ENCODE measurements around the gene ANAPC7. TPM values are rescaled to one million over a fixed set of nuclear protein-coding genes. Genes with fewer than 3 reads are reported as not detected.
"Not testable (repeated sequence)": the region's sequence is repeated elsewhere in the genome, so short reads cannot be mapped to it uniquely, and the experiment has no call there.

The ANAPC7 gene
- total RNA-seq, 3 donors from 2014 or later: 31.9 to 50.3 (median 32.8) TPM

DNA sequence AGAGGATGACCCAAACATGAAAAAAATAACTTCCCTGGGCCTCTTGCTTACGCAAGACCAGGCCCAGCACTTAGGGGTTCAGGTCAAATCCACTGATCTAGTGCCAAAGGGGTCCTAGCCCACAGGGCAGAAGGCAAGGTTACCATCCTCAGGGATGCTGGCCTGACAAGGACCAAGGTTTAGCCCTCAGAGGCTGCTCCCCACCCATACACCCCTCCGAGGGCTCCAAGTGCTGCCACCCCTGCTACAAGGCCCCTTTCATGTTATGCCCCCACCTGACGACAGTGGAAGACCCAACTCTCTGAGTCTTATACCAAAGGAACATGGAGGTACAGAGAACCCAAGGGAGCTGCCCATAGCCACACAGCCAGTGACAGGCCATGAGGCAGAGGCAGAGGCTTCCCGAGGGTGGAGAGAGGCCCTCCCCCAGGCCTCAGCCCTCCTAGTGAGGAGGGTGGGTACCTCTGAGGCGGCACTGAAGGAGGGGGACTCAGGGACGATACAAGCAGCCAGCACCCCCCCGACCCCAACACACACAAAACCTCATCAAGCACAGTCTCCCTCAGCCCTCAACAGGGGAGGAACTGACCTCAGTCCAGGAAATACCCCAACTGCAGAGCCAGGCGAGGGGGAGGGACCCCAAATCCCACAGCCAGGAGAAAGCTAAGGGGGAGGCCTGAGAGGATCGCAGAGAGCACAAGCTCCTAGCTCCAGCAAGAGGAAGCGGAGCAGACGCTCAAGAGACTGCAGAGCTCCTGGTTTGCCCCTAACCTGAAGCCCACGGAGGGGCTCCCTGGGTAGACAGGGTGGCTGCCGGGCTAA lies 37.0 kb downstream of the ANAPC7 start:
- DNase-seq (no peak), ATAC-seq (peak; percentile 13)
- intact Hi-C loops (cut with DNase I, micrococcal nuclease): no loop called here
- Histone ChIP-seq H3K4me3 (no peak overlapping the region), H3K4me1 (ENCODE audit: low read depth) (no peaks in the 10 kb centered on the region), H3K36me3 (ENCODE audit: low read depth) (no peaks in the 10 kb centered on the region), H3K9me3 (no peaks in the 10 kb centered on the region)
- no peak for TF ChIP-seq CTCF (IDR thresholded peaks at IDR 0.05)

DNA sequence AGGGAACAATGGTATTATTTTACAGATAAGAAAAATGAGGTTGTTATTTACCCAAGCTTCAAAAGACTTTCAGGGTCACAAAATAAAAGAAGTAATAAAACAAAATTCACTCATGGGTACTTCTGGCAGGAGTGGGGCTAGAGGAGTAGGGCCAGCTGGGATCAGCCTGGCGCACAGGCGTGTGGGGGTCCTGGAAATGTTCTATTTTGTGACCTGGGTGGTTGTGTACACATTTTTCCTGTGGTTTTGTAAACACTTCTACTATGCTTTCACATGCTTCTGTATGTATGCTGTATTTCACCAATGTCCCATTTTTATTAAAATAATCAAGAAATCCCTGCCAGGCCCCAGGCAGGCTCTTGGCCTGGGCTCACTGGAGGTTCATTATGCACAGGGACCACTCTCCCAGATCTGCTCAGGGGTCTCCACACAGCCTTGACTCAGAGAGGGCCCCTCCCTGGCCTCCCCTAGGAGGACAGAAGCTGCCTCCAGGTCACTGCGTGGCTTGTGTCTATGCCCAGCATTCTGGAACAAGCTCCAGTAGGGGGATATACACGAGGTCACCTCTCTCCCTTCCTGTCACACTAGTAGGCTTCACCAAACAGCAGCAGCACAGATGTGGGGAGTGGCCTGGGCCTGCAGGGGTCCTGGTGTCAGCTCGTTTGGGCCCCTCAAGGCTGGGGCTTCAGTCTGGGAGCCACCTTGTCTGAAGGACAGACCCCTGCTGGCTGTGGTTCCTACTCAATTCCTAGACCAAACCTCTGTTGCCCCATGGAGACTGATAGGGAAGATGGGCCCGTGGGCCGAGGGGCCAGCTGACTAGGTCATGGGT lies 37.8 kb downstream of the ANAPC7 start:
- Histone ChIP-seq H3K4me1 (ENCODE audit: low read depth) (no peaks in the 10 kb centered on the region), H3K4me3 (no peak overlapping the region), H3K9me3 (no peaks in the 10 kb centered on the region), H3K36me3 (ENCODE audit: low read depth) (no peaks in the 10 kb centered on the region)
- no peak for DNase-seq
- no peak for ATAC-seq
- TF ChIP-seq CTCF (IDR thresholded peaks at IDR 0.05): no peak
- intact Hi-C loops (cut with DNase I, micrococcal nuclease): no loop called here

DNA sequence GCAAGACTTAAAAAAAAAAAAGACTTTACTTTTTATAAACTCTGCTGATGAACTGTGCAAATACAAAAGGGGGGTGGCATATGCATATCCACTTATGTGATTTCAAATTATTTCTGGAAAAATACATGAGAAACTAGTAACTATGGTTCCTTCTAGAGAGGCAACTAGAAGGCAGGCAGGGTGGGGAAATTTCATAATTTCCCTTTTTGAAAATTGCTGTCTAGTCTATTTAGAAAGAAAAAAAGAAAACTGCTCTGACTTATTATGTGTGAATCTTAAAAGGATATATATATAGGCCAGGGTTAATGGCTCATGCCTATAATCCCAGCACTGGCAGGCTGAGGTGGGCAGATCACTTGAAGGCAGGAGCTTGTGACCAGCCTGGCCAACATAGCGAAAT lies 42.3 kb downstream of the ANAPC7 start:
- Histone ChIP-seq H3K4me3 (no peak overlapping the region), H3K9me3 (no peaks in the 10 kb centered on the region), H3K36me3 (ENCODE audit: low read depth) (no peaks in the 10 kb centered on the region), H3K4me1 (ENCODE audit: low read depth) (no peaks in the 10 kb centered on the region)
- no peak for TF ChIP-seq CTCF (IDR thresholded peaks at IDR 0.05)
- intact Hi-C loops (cut with DNase I, micrococcal nuclease): no loop called here
- no peak for DNase-seq
- ATAC-seq: no peak

DNA sequence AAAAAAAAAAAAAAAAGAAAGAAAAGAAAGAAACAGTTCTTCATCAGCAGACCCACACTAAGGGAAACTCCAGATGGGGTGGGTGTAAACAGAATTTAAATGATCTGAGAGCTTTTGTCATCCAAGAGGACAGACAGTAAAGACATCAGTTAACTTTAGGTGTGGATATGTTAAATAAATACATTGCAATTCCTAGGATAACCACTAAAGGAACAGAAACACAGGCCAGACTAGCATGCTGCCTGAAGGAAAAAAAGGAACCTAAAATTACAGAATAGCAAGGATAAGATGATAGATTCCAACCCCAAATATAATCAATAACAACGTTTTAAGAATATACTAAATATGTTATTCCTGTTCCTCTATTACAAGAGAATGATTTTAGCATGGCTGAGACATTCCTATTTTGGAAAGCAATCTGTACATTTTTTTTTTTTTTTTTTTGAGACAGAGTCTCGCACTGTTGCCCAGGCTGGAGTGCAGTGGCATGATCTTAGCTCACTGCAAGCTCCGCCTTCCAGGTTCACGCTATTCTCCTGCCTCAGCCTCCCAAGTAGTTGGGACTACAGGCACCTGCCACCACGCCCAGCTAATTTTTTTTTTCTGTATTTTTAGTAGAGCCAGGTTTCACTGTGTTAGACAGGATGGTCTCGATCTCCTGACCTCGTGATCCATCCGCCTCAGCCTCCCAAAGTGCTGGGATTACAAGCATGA lies 45.0 kb downstream of the ANAPC7 start:
- intact Hi-C loops (cut with DNase I, micrococcal nuclease); H3K4me1 ChIP-seq (ENCODE audit: low read depth); H3K9me3 ChIP-seq; ATAC-seq; H3K36me3 ChIP-seq (ENCODE audit: low read depth); DNase-seq; H3K4me3 ChIP-seq: not testable (repeated sequence)

GRCh38 chr12:110355073-110355472 lies 48.4 kb downstream of the ANAPC7 start:
- H3K9me3 ChIP-seq: no peaks in the 10 kb centered on the region
- no peaks in the 10 kb centered on the region for H3K4me1 ChIP-seq (ENCODE audit: low read depth)
- peak in 1 of 3 donors; percentile 24 for DNase-seq
- TF ChIP-seq CTCF (IDR thresholded peaks at IDR 0.05): no peak
- peak; percentile 64 for ATAC-seq
- H3K4me3 ChIP-seq: no peak overlapping the region
- intact Hi-C loops (cut with DNase I, micrococcal nuclease): no loop called here
- no peaks in the 10 kb centered on the region for H3K36me3 ChIP-seq (ENCODE audit: low read depth)
